NCI-H69 (cell line): Measurements from ENCODE around the gene HPGD.

Experiments used
- DNase-seq: peaks from one replicate; lab custom pipeline; 2025; lab: John Stamatoyannopoulos, UW

The HPGD gene

DNA sequence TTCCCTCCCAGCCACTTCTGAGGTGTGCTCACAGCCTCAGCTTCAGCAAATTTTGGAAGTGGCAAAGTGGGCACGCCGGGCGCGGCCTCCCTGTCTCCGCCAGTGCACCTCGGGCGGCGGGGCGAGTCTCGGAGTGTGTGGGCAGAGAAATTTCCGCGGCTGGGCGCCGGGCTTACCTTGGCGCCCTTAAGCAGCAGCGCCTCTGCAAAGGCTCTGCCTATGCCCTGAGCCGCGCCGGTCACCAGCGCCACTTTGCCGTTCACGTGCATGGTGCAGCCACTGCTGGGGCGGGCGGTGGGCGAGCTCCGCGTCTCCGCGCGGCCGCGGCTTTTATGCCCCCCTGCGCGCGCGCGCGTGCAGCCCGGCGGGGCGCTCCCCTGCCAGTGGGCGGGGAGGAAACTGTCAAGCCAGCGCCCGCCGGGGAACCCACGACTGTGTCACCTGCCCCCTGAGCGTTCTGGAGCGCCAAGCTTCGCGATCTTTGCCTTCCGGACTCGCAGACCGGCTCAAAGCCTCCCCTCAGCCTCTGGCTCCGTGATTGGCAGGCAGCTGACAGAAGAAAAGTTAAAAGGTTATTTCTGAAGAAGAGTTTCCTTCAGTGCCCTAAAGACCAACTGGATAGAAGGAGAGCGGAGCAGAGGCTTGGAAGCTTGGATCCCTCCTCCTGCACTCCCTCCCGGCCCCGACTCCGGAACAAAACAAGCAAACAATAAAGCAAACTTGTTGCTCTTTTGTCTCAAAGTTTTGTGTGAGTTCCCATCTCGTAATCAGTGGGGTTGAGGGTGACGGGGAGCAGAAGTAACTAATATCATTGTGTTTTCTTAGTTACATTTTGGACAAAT lies at the start of gene HPGD:
Gene HPGD (minus strand): TSS at position 306 of the 842 bp plus-strand sequence. CDS start 37 bp downstream, at position 269.
- peak; percentile 81 for DNase-seq

DNA sequence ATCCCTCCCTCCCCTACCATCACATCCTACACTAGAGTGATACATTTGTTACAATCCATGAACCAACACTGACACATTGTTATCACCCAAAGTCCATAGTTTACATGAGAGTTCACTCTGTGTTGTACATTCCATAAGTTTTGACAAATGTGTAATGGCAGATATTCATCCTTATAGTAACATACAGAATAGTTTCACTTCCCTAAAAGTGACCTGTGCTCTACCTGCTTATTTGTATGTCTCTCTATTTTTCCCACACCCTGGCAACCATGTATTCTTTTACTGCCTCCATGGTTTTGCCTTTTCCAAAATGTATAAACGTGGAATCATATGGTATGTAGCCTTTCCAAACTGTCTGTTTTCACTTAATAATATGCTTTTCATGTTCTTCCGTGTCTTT lies 42.2 kb upstream of the HPGD start:
- DNase-seq = no peak

DNA sequence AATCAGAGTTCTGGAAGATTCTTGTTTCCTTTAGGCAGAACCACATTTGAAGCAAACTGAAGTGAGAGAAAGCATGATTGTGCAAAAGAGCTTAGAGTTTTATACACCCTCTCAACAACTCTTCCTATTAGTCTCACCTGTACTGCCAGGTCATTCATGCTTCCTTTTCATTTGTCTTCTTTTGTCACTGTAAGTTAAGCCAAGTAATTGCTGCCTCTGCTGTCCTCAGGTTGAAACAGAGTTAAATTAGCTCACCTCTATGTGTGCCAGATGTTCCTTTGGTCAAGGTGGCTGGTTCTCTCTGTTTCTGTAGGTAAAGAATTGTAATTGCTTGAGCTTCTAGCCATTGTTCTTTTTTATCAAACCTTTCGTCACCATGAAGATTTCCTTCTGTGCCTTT lies 41.1 kb upstream of the HPGD start:
- peak; percentile 83 for DNase-seq

DNA sequence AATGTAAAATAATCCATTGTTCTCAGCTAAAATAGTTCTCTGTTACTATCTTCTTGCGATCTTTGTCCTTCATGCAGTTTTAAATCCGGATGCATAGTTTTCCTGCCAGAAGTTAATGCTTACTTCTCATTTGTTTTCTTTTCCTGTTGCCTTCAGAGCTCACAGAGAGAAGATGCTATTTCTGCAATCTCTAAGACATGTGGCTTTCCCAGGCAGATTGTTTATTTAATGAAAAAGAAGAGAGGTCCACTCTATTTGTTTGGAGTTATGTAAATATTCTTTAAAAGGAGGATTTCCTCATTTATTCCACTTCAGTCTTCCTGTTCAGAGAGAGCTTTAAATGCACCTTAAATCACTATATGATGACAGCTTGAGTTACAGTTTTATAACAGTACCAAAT lies 39.3 kb upstream of the HPGD start:
- peak; percentile 65 for DNase-seq

DNA sequence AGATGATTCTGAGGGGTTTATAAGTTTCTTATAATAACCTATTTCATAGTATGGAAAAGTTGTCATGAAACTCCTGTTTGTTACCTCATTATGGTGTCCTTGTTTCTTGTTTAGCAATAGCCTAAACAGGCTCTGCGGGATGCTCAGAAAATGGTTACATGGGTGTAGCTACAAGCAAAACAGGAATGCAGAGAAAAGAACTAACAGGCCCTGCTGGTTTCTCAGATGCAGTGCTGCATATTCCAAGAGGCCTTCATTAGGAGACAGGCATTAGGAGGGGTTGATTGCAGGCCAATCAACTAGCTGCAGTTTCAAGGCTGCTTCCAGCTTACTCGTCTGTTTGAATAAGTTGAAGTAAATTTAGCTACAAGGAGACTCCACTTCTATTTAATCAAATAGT lies 37.6 kb upstream of the HPGD start:
- DNase-seq = peak; percentile 8

DNA sequence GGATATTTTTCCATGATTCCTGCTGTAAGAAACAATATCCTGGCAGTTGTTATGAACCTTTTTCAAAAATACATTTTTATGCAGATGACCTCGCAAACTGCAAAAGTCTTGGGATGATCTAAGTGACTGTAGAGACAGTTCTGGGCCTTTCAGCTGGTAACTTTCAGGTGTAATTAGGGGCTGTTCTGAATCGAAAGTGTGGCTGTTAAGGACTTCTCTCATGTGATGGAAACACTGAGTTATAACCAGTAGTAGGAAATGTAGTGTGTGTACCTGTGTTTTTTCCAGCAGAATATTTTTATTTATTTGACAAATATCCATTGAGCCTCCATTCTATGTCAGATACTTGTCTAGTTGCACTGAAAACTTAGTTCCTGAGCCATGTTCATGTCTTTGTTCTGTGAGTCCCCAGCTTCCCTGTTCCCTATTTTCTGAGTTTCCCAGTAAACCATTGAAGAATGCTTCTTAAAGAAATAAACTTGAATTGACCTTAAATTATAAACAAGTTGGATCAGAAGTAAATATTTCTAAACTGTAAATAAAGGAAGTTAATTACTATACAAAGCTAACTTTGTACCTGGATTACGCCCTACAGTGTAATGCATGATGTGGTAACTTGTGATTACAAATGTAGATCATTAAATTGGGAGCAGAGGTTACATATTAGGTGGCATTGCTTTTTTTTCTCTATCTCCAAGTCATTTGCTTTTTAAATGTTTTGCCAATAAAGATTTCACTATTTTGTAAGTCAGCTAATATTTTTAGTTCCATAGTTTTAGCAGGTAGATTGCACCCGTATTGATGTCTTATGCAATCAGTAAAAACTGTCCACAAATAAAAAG lies 33.7 kb upstream of the HPGD start:
- no peak for DNase-seq

DNA sequence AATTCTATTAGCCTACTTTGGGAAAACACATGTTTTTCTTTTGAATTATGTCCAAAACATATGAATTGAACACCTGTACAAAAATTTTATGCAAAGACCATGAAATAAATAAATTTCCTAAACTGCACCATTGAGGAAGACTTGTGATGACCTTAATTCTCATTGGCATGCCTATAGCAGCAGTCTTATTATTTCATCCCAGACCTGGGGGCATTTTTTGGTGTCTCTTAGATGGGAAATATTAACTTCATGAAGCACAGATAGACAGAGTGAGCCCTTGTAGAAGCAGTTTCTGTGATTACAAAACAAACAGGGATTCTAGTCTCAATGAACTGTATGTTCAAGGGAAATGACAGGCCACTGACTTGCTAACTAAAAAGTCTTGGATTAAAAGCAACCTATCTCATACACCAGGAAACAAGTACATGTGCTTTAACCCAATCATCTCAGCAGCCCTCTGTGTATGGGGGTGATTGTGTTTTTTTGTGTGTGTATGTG lies 32.0 kb upstream of the HPGD start:
- peak; percentile 33 for DNase-seq

DNA sequence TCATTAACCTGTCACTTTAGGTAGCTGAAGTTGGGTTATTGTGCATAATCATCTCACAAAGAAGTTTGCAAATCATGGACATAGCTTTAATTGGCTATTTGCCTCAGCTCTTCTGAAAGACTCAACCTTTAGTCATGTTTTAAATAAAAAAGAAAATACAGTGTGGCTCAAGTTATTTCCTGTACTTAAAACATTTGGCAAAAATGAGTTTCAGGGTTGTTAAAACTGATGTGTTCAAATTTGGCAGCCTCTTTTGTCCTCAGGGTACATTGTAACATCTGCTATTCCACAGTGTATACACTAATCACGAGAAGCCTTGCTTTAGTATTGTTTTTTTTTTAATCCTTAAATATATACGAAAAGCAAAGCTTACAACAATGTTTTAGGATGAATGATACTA lies 31.5 kb upstream of the HPGD start:
- peak; percentile 62 for DNase-seq

DNA sequence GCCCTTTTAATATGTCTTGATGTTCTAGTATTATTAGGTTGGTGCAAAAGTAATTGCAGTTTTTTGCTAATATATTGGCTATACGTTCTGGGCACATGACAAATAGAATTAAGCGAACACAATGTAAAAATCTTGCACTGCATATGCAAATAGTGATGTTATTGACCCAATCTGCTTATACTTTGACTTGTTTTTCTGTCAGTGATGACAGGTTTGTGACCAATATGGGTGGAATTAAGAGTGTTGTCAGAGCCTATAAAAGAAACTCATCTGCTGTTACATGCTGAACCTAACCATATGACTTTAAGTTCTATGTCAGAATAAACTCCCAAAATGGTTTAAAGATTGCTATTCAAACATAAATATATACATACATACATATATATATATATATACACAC lies 30.7 kb upstream of the HPGD start:
- no peak for DNase-seq

DNA sequence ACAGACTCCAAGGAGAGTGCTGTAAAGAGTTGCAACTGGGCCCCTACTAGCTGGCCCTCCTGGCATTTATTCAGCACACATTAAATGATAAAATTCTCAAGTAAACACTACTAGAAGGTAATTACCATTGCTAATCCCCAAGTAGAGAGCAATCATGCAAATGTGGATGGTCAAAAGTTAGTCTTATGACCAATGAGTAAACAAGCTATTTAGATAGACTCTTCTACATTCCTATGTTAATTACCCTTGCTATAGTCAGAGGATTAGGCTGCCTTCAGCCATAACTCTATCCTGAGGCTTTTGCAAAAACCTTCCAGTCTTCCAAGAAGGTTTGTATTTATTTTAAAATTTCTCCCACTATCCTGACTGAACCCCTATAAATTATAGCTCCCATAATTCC lies 28.3 kb upstream of the HPGD start:
- DNase-seq = peak; percentile 12

DNA sequence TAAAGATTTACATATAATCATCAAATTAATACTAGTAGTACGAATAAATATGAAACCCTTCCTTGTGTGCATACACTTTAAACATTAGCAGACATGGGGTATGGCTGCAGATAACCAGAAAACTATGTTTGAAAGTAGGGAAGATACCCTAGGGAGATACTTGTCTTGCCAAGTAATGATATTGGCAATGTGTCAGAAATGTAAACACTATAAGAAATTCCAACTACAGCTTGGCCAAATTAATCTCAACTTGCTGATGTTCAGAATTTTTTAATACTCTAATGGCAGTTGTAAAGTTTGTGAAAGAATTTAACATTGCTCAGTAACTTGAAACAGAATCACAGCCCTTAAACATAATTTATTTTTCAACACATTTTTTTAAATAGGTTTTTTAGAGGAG lies 27.4 kb upstream of the HPGD start:
- peak; percentile 1 for DNase-seq

DNA sequence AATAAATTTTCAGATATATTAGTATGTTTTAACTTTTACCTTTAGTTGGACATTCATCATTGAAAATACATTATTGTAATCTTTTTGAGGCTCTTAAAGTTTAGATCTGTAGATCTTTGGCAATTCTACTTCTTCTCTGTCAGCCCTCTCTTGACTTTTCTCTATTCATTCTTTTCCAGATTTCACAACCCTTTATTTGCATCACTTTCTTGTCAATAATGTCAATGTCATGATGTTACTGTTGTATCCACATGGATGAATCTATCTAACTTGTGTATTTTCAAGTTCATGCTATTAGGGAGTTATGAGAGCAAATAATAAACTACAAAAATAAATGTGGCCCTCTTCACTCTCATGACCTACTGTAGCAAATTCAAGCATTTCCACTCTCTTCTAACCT lies 23.0 kb upstream of the HPGD start:
- no peak for DNase-seq

DNA sequence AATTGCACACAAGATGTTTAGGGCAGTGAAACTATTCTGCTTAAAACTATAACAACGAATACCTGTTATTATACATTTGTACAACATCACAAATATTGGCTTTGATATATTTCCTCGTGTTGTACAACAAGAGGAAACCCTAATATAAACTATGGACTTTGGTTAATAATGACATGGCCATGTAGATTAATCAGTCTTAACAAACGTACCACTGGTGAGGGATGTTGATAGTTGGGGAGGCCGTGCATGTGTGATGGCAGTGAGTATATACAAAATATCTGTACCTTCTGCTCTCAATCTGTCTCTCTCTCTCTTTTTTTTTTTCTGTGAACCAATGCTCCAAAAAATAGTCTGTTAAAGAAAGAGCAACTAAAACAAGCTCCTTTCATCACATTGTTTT lies 22.2 kb upstream of the HPGD start:
- DNase-seq = no peak

DNA sequence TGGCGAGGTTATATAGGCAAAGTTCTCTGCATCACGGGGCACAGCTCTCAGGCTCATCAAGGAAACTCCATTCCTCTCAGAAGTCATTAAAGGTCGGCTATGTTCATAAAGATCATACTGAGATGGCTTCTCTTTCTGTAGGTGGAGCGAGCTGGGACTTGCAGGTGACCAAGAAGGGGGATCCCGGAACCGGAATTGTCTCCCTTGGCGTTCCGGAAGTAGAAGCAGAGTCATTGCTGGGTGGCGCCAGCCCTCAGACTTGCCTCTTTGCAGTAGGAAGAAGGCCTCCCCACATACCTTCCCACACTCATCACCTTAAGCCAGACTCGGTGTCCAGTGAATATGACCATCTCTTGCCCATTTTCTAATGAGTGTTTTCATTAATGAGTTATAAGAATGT lies 17.9 kb upstream of the HPGD start:
- DNase-seq = no peak

DNA sequence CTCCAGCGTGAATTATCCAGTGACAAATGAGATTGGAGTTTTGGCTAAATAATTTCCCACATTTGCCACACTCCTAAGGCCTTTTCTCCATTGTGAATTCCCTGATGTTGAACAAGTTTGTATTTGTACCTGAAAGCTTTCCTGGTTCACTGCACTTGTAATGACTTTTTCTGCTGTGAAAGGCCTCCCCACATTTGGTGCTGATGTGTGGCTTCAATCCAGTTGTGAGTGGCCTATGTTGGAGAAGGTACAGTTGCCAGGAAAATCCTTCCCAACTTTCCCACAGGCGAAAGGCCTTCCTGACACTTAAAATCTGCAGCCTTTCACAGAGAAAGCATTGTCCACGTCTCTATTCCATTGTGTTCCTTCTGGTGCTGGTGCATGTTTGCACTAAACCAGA lies 17.3 kb upstream of the HPGD start:
- no peak for DNase-seq

DNA sequence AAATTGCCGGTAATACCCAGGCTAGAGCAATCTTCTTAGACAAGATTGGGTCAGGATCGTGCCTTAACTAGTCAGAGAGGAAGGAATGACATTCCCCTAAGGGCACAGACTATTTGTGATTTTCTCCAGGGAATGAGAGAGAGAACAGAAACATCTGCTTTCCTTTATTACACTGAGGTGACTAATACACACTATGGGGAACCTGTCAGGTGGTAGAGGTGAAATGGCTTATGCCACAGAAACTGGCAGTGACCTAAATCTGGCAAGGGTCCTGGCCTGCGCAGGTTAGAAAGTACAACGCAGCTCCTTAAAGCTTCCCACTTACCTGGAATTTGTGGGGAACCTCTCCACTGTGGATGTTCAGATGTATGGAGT lies 16.6 kb upstream of the HPGD start:
- peak; percentile 78 for DNase-seq

DNA sequence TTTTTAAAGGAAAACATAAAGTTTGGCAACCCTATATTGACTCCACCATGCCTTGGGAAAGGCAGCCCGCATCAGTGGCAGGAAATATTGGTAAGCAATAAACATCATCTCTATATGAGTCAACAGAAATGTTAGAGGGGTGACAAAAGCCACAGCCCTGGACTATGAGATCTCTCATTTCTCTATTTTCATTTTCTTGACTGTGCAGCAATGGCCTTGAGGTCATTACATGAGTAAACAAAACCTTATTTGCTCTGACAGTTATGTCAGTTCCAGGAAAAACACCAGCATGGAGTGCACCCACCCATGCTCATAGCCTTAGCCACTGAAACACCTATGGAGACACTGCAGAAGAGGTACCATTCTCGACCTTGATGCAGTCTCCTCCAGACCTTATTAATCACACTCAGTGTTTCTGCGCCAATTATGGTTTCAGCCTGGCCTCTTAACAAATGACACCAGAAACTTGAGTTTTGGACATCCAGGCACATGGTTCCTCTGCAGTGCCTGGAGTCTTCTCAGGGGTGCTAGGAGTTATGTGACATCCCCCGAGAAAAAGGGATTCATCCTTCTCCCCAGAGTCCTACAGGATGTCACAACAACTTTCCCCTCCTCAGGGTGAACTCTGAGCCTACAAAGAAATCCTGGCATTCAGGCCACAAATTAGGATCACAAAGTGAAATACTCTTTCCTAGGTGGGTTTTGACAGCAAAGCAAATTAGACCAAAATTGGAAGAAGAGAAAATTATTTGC lies 16.0 kb upstream of the HPGD start:
- DNase-seq = peak; percentile 70

DNA sequence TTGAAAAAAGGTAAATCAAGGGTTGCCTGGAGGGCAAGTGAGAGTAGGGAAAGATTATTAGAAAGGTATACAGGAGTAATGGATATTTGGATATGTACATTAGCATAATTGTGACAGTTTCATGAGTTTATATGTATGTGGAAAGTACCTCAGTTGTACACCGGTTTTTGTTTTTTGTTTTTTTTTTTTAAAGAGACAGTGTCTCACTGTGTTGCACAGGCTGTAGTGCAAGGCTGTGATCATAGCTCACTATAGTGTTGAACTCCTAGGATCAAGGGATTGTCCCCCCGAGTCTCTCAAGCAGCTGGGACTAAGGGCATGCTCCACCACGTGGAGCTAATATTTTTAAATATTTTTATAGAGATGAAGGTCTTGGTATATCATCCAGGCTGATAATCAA lies 15.3 kb upstream of the HPGD start:
- no peak for DNase-seq

DNA sequence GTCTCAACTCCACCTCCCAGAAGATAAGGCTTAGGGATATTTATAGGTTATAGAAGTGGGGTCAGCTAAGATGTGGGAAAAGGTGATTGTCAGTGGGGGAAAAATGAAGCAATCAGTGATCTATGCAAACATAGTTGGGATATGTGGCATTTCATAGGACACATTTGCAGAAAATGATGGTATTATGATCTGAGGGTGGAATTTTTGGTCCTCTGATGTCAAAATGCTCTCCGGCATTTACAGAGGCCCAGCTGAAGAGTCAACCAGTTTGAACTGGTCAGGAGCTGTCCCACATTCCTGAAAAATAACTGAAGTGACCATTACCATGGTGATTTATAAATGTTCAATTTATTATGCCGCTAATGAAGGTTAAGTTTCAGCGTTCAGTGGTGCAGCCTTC lies 12.2 kb upstream of the HPGD start:
- no peak for DNase-seq

DNA sequence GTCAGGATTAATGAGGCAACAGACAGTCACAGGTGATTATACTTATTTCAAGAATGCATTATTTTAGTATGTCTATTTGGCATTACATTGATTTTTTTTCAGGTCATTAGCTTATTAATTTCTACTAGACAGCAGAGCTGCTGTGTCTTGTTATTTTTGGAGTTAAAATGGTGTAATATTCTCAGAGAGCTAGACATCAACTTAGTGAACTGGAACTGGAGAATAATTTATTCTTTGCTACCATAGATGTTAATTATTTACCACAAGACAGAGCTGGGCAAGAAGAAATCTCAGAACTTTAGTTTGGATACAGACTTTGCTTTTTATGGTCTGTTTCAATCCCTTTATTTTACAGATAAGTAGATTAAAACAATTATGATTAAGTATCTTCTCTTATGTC lies 10.2 kb upstream of the HPGD start:
- DNase-seq = no peak

DNA sequence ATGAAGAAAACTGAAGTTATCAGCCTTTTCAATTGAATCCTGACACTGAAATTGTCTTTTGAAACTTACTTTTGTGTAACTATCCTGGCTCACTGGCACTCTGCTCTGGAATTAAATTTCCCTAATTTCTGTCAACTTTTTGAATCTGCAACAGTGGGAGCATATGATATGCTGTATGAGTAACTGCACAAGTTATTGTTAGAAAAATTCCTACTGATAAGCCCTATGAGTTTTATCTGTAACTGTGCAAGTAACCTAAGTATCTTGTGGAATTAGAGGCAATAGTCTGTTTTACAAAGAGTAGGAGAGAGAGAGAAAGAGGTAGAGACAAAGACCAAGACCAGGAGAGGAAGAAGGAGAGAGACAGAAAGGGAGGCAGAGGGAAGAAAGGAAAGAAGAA lies 9.2 kb upstream of the HPGD start:
- no peak for DNase-seq

DNA sequence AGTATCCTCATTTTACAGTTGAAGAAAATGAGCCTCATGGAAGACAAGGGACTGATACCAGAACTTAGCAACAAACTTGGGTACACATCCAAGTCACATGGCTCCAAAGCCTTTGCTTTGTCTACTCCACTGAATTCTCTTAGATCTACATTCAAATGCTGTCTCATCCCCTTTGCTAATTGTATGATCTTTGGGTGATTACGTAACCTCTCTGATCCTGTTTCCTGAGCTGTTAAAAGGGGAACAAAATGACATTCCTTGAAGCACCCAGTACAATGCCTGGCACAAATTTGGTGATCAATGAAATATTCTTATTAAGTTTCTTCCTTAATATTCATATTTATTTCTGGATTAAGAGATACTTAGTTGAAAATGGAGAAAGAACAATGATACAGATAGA lies 5.9 kb upstream of the HPGD start:
- no peak for DNase-seq
